Measurements from ENCODE around the gene LUZP2.

Gene LUZP2

GRCh38 chr11:24687531-24688147, 190.8 kb downstream of the LUZP2 start:
- Histone ChIP-seq H3K9me2 (replicated peaks; ENCODE audit: insufficient read depth, low read length) (no peaks in the 10 kb centered on the region), H3F3A (ENCODE audit: insufficient read depth, low read length) (no peaks in the 10 kb centered on the region), H3K4me2 (ENCODE audit: low read depth, low read length) (no peak overlapping the region), H3K79me2 (ENCODE audit: low read length) (no peaks in the 10 kb centered on the region), H3K9me3 (replicated peaks; ENCODE audit: insufficient read depth, low read length) (no peaks in the 10 kb centered on the region), H3K27me3 (replicated peaks; ENCODE audit: insufficient read depth, low read length) (no peaks in the 10 kb centered on the region), H3K4me3 (ENCODE audit: low read length) (no peak overlapping the region), H3K4me1 (ENCODE audit: low read length) (no peaks in the 10 kb centered on the region), H3K9ac (ENCODE audit: low read length) (no peak overlapping the region), H2AFZ (ENCODE audit: low read length) (no peak overlapping the region), H3K27ac (ENCODE audit: low read length) (no peak overlapping the region), H3K36me3 (replicated peaks; ENCODE audit: insufficient read depth, low read length) (no peaks in the 10 kb centered on the region), H4K20me1 (ENCODE audit: insufficient read depth, low read length) (no peaks in the 10 kb centered on the region)
- DNase-seq = no peak
- TF ChIP-seq EZH2 (optimal IDR thresholded peaks at IDR 0.05; ENCODE audit: low read depth, low read length) = no peak
- TF ChIP-seq CTCF (IDR thresholded peaks at IDR 0.05; ENCODE audit: low read length) = no peak
- TF ChIP-seq EZH2phosphoT487 (IDR thresholded peaks at IDR 0.05; ENCODE audit: low read length) = no peak

GRCh38 chr11:24688981-24689380, 192.1 kb downstream of the LUZP2 start:
- no peaks in the 10 kb centered on the region for H3K4me1 ChIP-seq (ENCODE audit: low read length)
- H3K4me2 ChIP-seq (ENCODE audit: low read depth, low read length) = no peak overlapping the region
- no peak overlapping the region for H2AFZ ChIP-seq (ENCODE audit: low read length)
- no peaks in the 10 kb centered on the region for H4K20me1 ChIP-seq (ENCODE audit: insufficient read depth, low read length)
- H3K27me3 ChIP-seq (replicated peaks; ENCODE audit: insufficient read depth, low read length) = no peaks in the 10 kb centered on the region
- no peaks in the 10 kb centered on the region for H3K36me3 ChIP-seq (replicated peaks; ENCODE audit: insufficient read depth, low read length)
- no peaks in the 10 kb centered on the region for H3K79me2 ChIP-seq (ENCODE audit: low read length)
- H3K9ac ChIP-seq (ENCODE audit: low read length) = no peak overlapping the region
- no peak for DNase-seq
- no peaks in the 10 kb centered on the region for H3F3A ChIP-seq (ENCODE audit: insufficient read depth, low read length)
- H3K27ac ChIP-seq (ENCODE audit: low read length) = no peak overlapping the region
- no peak for TF ChIP-seq EZH2phosphoT487 (IDR thresholded peaks at IDR 0.05; ENCODE audit: low read length)
- TF ChIP-seq CTCF (IDR thresholded peaks at IDR 0.05; ENCODE audit: low read length) = no peak
- no peak for TF ChIP-seq EZH2 (optimal IDR thresholded peaks at IDR 0.05; ENCODE audit: low read depth, low read length)
- no peak overlapping the region for H3K4me3 ChIP-seq (ENCODE audit: low read length)
- H3K9me2 ChIP-seq (replicated peaks; ENCODE audit: insufficient read depth, low read length) = no peaks in the 10 kb centered on the region
- H3K9me3 ChIP-seq (replicated peaks; ENCODE audit: insufficient read depth, low read length) = no peaks in the 10 kb centered on the region

GRCh38 chr11:24697522-24698111, 200.8 kb downstream of the LUZP2 start:
- H3K4me1 ChIP-seq (ENCODE audit: low read length) = no peaks in the 10 kb centered on the region
- no peaks in the 10 kb centered on the region for H3K36me3 ChIP-seq (replicated peaks; ENCODE audit: insufficient read depth, low read length)
- no peaks in the 10 kb centered on the region for H3K9me3 ChIP-seq (replicated peaks; ENCODE audit: insufficient read depth, low read length)
- no peak overlapping the region for H3K4me3 ChIP-seq (ENCODE audit: low read length)
- H3K9ac ChIP-seq (ENCODE audit: low read length) = no peak overlapping the region
- H3K27me3 ChIP-seq (replicated peaks; ENCODE audit: insufficient read depth, low read length) = no peaks in the 10 kb centered on the region
- H2AFZ ChIP-seq (ENCODE audit: low read length) = no peak overlapping the region
- DNase-seq = no peak
- no peak overlapping the region for H3K4me2 ChIP-seq (ENCODE audit: low read depth, low read length)
- TF ChIP-seq CTCF (IDR thresholded peaks at IDR 0.05; ENCODE audit: low read length) = no peak
- no peak for TF ChIP-seq EZH2phosphoT487 (IDR thresholded peaks at IDR 0.05; ENCODE audit: low read length)
- no peak for TF ChIP-seq EZH2 (optimal IDR thresholded peaks at IDR 0.05; ENCODE audit: low read depth, low read length)
- H4K20me1 ChIP-seq (ENCODE audit: insufficient read depth, low read length) = no peaks in the 10 kb centered on the region
- H3K27ac ChIP-seq (ENCODE audit: low read length) = no peak overlapping the region
- no peaks in the 10 kb centered on the region for H3K79me2 ChIP-seq (ENCODE audit: low read length)
- H3F3A ChIP-seq (ENCODE audit: insufficient read depth, low read length) = no peaks in the 10 kb centered on the region
- H3K9me2 ChIP-seq (replicated peaks; ENCODE audit: insufficient read depth, low read length) = no peaks in the 10 kb centered on the region
